CD14-positive monocyte (primary cell): ENCODE data around the gene TEF. TPM values are rescaled to one million over a fixed set of nuclear protein-coding genes. Genes with fewer than 3 reads are reported as not detected.
"Not testable (repeated sequence)": the region's sequence is repeated elsewhere in the genome, so short reads cannot be mapped to it uniquely, and the experiment has no call there.

Source experiments
- DNase-seq, 3 donors: peaks; one replicate each; pipeline ENCODE4 v3.0.0-alpha.2; 2011 to 2022
- H2AFZ ChIP-seq: 2 replicates; pipeline ENCODE4 v1.6.0; 2012; ENCODE audit warnings: mild to moderate bottlenecking, low read depth, low read length, inconsistent platforms; ENCODE audit not compliant: insufficient read depth, poor library complexity, severe bottlenecking
- H3K27ac ChIP-seq, 2 donors: 1 replicate in 1 of 2; 2 replicates in 1 of 2; pipeline ENCODE4 v1.5.1; 2012 to 2013; ENCODE audit warnings: low read length in 2 of 2, control low read depth in 1 of 2, inconsistent platforms in 1 of 2, low read depth in 1 of 2, mild to moderate bottlenecking in 1 of 2
- H3K27me3 ChIP-seq, 2 donors: one replicate each; pipeline versions ENCODE4 v1.6.0 to v1.6.1; 2011 to 2013; ENCODE audit warnings: low read length in 2 of 2; ENCODE audit not compliant: control insufficient read depth in 2 of 2, insufficient read depth in 2 of 2
- H3K36me3 ChIP-seq, 2 donors: replicated peaks in 1 of 2; 1 replicate in 1 of 2; 2 replicates in 1 of 2; pipeline versions ENCODE4 v1.5.1 to v1.6.1; 2012 to 2013; ENCODE audit warnings: low read length in 2 of 2, control low read depth in 1 of 2, inconsistent platforms in 1 of 2, mild to moderate bottlenecking in 1 of 2; ENCODE audit not compliant: insufficient read depth in 2 of 2, control insufficient read depth in 1 of 2
- H3K4me1 ChIP-seq, 2 donors: 1 replicate in 1 of 2; 2 replicates in 1 of 2; pipeline versions ENCODE4 v1.5.1 to v1.6.1; 2012 to 2013; ENCODE audit warnings: low read length in 2 of 2, control low read depth in 1 of 2, inconsistent platforms in 1 of 2, mild to moderate bottlenecking in 1 of 2, moderate library complexity in 1 of 2; ENCODE audit not compliant: insufficient read depth in 2 of 2, control insufficient read depth in 1 of 2
- H3K4me2 ChIP-seq: replicated peaks from 2 replicates; pipeline ENCODE3; 2012; ENCODE audit warnings: low read length, moderate library complexity, mild to moderate bottlenecking; ENCODE audit not compliant: poor library complexity, severe bottlenecking; ENCODE audit errors: extremely low read depth
- H3K4me3 ChIP-seq, 3 experiments: fragments of 200-600 bp in 1 of 3; sonication (generic) in 1 of 3; replicated peaks in 1 of 3; 1 replicate in 2 of 3; 2 replicates in 1 of 3; pipeline ENCODE4 v1.5.1; 2011 to 2013; ENCODE audit warnings: low read length in 3 of 3, mild to moderate bottlenecking in 3 of 3, control low read depth in 2 of 3, low read depth in 2 of 3, inconsistent platforms in 1 of 3, moderate library complexity in 1 of 3
- H3K79me2 ChIP-seq: 2 replicates; pipeline ENCODE4 v1.6.0; 2012; ENCODE audit warnings: mild to moderate bottlenecking, control low read depth, inconsistent platforms, low read length, moderate library complexity; ENCODE audit not compliant: insufficient read depth
- H3K9ac ChIP-seq: 2 replicates; pipeline ENCODE4 v1.6.0; 2017; ENCODE audit warnings: low read length, mild to moderate bottlenecking; ENCODE audit not compliant: insufficient read depth, poor library complexity, severe bottlenecking
- H3K9me3 ChIP-seq, 2 donors: replicated peaks in 1 of 2; 1 replicate in 1 of 2; 2 replicates in 1 of 2; pipeline versions ENCODE4 v1.5.1 to v1.6.1; 2012 to 2013; ENCODE audit warnings: low read length in 2 of 2, control low read depth in 1 of 2; ENCODE audit not compliant: control insufficient read depth in 1 of 2, insufficient read depth in 1 of 2
- H4K20me1 ChIP-seq: 2 replicates; pipeline ENCODE4 v1.6.0; 2012; ENCODE audit warnings: mild to moderate bottlenecking, low read length, control low read depth, moderate library complexity; ENCODE audit not compliant: insufficient read depth
- H3K27ac Mint-ChIP-seq, 7 donors: one replicate each; pipeline ENCODE4 v1.8.0; 2020; ENCODE audit warnings: mild to moderate bottlenecking in 7 of 7, mixed read lengths in 7 of 7, moderate library complexity in 6 of 7, inconsistent platforms in 2 of 7
- H3K27me3 Mint-ChIP-seq, 3 donors: one replicate each; pipeline ENCODE4 v1.8.0; 2021 to 2022; ENCODE audit warnings: low read depth in 3 of 3, mild to moderate bottlenecking in 3 of 3, mixed read lengths in 3 of 3, moderate library complexity in 3 of 3, inconsistent platforms in 1 of 3
- H3K36me3 Mint-ChIP-seq, 2 donors: one replicate each; pipeline ENCODE4 v1.8.0; 2020; ENCODE audit warnings: mixed read lengths in 2 of 2, inconsistent platforms in 1 of 2, mild to moderate bottlenecking in 1 of 2
- H3K4me1 Mint-ChIP-seq: one replicate; pipeline ENCODE4 v1.8.0; 2020; ENCODE audit warnings: mild to moderate bottlenecking, mixed read lengths
- H3K4me3 Mint-ChIP-seq, 2 donors: one replicate each; pipeline ENCODE4 v1.8.0; 2020; ENCODE audit warnings: mild to moderate bottlenecking in 2 of 2, mixed read lengths in 2 of 2, moderate library complexity in 1 of 2
- H3K9me3 Mint-ChIP-seq, 7 donors: one replicate each; pipeline ENCODE4 v1.8.0; 2020 to 2022; ENCODE audit warnings: mixed read lengths in 7 of 7, mild to moderate bottlenecking in 6 of 7, moderate library complexity in 6 of 7, inconsistent platforms in 2 of 7
- WGBS: methylation state at CpG from one replicate; pipeline ENCODE4 v1.1.5; 2013; ENCODE audit warnings: missing lambda C conversion rate; ENCODE audit not compliant: insufficient coverage; 5-methylcytosine and 5-hydroxymethylcytosine counted together
- intact Hi-C, 2 donors: fragments of 100-400 bp; cut with micrococcal nuclease; formaldehyde crosslinking; loops; one replicate each; pipeline versions ENCODE4 v1.15.0 to v1.15.1; 2023
- polyA plus RNA-seq, 3 donors: library from polyadenylated mRNA; depleted of rRNA in 1 of 3; unstranded in 2 of 3; stranded (reverse) in 1 of 3; fragments of 300-500 nt in 2 of 3; fragments of >200 nt in 1 of 3; fragmentation: Illumina TruSeq in 2 of 3; gene quantifications; 1 replicate in 2 of 3; 2 replicates in 1 of 3; pipeline ENCODE4 v1.2.3, GENCODE V29; 2012 to 2021
- TF ChIP-seq, protein P1 (sequence below): fragments of 200-600 bp; IDR thresholded peaks from one replicate; pipeline ENCODE4 v1.8.0; 2022; ENCODE audit warnings: antibody characterized with exemption, mild to moderate bottlenecking

TEF gene
- polyA plus RNA-seq, 3 donors = 0.71 to 1.7 (median 1.1) TPM

DNA sequence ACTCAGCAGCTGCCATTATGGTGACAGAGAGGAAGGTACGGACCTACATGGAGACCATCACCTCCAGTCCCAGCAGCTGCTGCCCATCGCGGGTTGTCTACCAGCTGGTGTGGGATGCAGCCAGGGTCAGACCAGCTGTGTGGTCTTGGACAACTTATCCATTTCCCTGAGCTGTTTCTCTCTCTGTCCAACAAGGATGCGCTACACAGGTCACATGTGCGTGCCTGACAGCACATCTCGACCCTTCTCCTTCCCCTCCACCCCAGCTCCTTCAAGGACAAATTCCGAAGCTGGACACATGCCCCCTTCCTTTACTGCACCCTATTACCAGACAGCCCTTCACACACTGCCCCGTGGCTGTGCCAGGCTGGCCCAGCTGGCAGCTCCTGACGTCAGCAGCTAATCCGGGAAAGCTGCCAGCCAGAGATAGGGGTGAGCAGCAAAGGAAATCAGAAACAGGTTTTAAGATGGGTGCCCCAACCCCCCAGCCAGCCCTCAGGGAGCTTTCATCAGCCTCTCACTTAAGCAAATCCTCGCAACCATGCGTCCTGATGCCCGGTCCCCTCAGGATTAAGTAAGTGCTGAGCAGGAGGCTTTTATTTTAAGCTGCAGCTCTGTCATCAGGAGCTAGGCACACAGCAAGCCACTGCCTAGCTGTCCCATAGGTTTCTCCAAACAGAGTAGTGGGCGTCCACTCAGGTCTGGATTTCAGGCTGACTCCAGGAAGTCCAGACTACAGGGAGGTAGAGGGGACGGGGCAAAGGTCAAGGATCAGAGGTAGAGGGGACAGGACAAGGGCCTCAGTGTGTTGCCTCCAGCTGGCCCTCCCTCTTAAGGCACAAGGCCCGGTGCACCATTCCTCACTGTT lies 20.3 kb downstream of the TEF start:
- Mint-ChIP-seq H3K27me3 (peaks cover 3 to 6% (median 3%) of the 10 kb centered on the region in 3 donors), H3K9me3 (no peaks in the 10 kb centered on the region), H3K4me1 (peaks cover 10% of the 10 kb centered on the region), H3K36me3 (no peaks in the 10 kb centered on the region), H3K4me3 (no peak overlapping the region), H3K27ac (peak overlapping the region in 1 of 7 donors; percentile 12)
- Histone ChIP-seq H3K36me3 (no peaks in the 10 kb centered on the region), H3K4me2 (no peak overlapping the region), H3K4me3 (no peak overlapping the region), H4K20me1 (no peaks in the 10 kb centered on the region), H3K27ac (no peak overlapping the region), H3K4me1 (no peaks in the 10 kb centered on the region), H3K9me3 (no peaks in the 10 kb centered on the region), H3K79me2 (no peaks in the 10 kb centered on the region), H2AFZ (peak overlapping the region; percentile 24), H3K9ac (no peak overlapping the region), H3K27me3 (no peaks in the 10 kb centered on the region)
- 55% methylated on average over 8 of the region's 16 CpGs for WGBS
- TF ChIP-seq, protein P1, sequence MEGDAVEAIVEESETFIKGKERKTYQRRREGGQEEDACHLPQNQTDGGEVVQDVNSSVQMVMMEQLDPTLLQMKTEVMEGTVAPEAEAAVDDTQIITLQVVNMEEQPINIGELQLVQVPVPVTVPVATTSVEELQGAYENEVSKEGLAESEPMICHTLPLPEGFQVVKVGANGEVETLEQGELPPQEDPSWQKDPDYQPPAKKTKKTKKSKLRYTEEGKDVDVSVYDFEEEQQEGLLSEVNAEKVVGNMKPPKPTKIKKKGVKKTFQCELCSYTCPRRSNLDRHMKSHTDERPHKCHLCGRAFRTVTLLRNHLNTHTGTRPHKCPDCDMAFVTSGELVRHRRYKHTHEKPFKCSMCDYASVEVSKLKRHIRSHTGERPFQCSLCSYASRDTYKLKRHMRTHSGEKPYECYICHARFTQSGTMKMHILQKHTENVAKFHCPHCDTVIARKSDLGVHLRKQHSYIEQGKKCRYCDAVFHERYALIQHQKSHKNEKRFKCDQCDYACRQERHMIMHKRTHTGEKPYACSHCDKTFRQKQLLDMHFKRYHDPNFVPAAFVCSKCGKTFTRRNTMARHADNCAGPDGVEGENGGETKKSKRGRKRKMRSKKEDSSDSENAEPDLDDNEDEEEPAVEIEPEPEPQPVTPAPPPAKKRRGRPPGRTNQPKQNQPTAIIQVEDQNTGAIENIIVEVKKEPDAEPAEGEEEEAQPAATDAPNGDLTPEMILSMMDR = no peak
- intact Hi-C loops = loop anchor here in 1 of 2 donors (2.0 to 10.0 kb wide), 2 partner anchors 115 to 193 kb away; no protein-coding TSS in a partner anchor
- DNase-seq = no peak

DNA sequence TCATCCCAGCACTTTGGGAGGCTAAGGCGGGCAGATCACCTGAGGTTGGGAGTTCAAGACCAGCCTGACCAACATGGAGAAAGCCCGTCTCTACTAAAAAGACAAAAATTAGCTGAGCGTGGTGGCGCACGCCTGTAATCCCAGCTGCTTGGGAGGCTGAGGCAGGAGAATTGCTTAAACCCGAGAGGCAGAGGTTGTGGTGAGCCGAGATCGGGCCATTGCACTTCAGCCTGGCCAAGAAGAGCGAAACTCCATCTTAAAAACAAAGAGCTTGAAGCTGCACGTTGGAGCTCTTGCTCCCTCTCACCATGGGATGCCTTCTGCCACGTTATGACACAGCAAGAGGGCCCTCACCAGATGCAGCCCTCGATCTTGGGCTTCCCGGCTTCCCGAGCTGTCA lies 21.1 kb downstream of the TEF start:
- not testable (repeated sequence) for H3K9me3 ChIP-seq, H4K20me1 ChIP-seq, H3K27ac ChIP-seq, H3K4me3 Mint-ChIP-seq, H3K4me1 Mint-ChIP-seq, H3K9ac ChIP-seq, H3K4me2 ChIP-seq, H3K4me1 ChIP-seq, H3K27me3 Mint-ChIP-seq, H3K9me3 Mint-ChIP-seq, H3K27me3 ChIP-seq, H3K4me3 ChIP-seq, H3K79me2 ChIP-seq, H2AFZ ChIP-seq, H3K36me3 Mint-ChIP-seq, DNase-seq, H3K36me3 ChIP-seq
- H3K27ac Mint-ChIP-seq = peak overlapping the region in 1 of 7 donors; percentile 40
- WGBS = 94% methylated on average over 13 of the region's 14 CpGs
- intact Hi-C loops = loop anchor here in 1 of 2 donors (2.0 to 10.0 kb wide), 2 partner anchors 114 to 192 kb away; no protein-coding TSS in a partner anchor
